Caco-2 (cell line): ENCODE measurements around the gene CDC42EP5. TPM values are rescaled to one million over a fixed set of nuclear protein-coding genes. Genes with fewer than 3 reads are reported as not detected.

Experiments used
- BruUV-seq: library from RNA; stranded (reverse); fragments of 400-500 nt; replicated peaks from 2 replicates; lab custom pipeline; 2021; lab: Mats Ljungman, UMichigan
- CTCF ChIA-PET: fragments of 300-600 bp; sonication (Branson Sonifier 250); formaldehyde crosslinking; loops from one replicate; lab custom pipeline; 2022; ENCODE audit warnings: antibody characterized with exemption; lab: Charles Lee
- POLR2A ChIA-PET: fragments of 300-600 bp; sonication (Branson Sonifier 250); formaldehyde crosslinking; loops from one replicate; lab custom pipeline; 2022; ENCODE audit warnings: antibody characterized with exemption; lab: Charles Lee
- DNase-seq, 2 experiments: peaks; one replicate each; pipeline versions ENCODE4 v3.0.0 to v3.0.0-alpha.2; 2020 to 2022
- H3K27me3 ChIP-seq: replicated peaks from 2 replicates; pipeline ENCODE4 v1.6.0; 2011; ENCODE audit warnings: low read length; ENCODE audit not compliant: control insufficient read depth, insufficient read depth
- H3K36me3 ChIP-seq: 2 replicates; pipeline ENCODE4 v1.5.1; 2011; ENCODE audit warnings: low read length; ENCODE audit not compliant: control insufficient read depth, insufficient read depth
- H3K4me1 ChIP-seq: fragments of 250-450 bp; sonication (Bioruptor Pico); 2 replicates; pipeline ENCODE4 v1.5.1; 2020; ENCODE audit warnings: mild to moderate bottlenecking
- H3K4me3 ChIP-seq: 2 replicates; pipeline ENCODE4 v1.5.1; 2011; ENCODE audit warnings: low read depth, mild to moderate bottlenecking, control low read depth, low read length
- H3K9me3 ChIP-seq: fragments of 250-450 bp; sonication (Bioruptor Pico); 2 replicates; pipeline ENCODE4 v1.5.1; 2020; ENCODE audit warnings: mild to moderate bottlenecking, moderate library complexity
- H3K27ac Mint-ChIP-seq: one replicate; pipeline ENCODE4 v1.8.0; 2022; ENCODE audit warnings: mixed read lengths; ENCODE audit not compliant: unreplicated experiment
- H3K27me3 Mint-ChIP-seq: one replicate; pipeline ENCODE4 v1.8.0; 2022; ENCODE audit warnings: mixed read lengths; ENCODE audit not compliant: insufficient read depth, unreplicated experiment
- H3K36me3 Mint-ChIP-seq: one replicate; pipeline ENCODE4 v1.8.0; 2022; ENCODE audit warnings: mild to moderate bottlenecking, mixed read lengths; ENCODE audit not compliant: insufficient read depth, unreplicated experiment
- H3K4me1 Mint-ChIP-seq: one replicate; pipeline ENCODE4 v1.8.0; 2022; ENCODE audit warnings: low read depth, mixed read lengths; ENCODE audit not compliant: unreplicated experiment
- H3K4me3 Mint-ChIP-seq: one replicate; pipeline ENCODE4 v1.8.0; 2022; ENCODE audit warnings: mild to moderate bottlenecking, moderate library complexity, mixed read lengths; ENCODE audit not compliant: unreplicated experiment
- H3K9me3 Mint-ChIP-seq: one replicate; pipeline ENCODE4 v1.8.0; 2022; ENCODE audit warnings: mixed read lengths; ENCODE audit not compliant: unreplicated experiment
- CTCF ChIP-seq, 2 experiments: fragments of 200-600 bp in 1 of 2; IDR thresholded peaks; 1 replicate in 1 of 2; 2 replicates in 1 of 2; pipeline versions ENCODE4 v1.5.1 to v1.8.0; 2011 to 2022; ENCODE audit warnings: antibody characterized with exemption in 1 of 2, control low read depth in 1 of 2, inconsistent platforms in 1 of 2, low read depth in 1 of 2, low read length in 1 of 2, mild to moderate bottlenecking in 1 of 2, moderate library complexity in 1 of 2; ENCODE audit not compliant: insufficient read depth in 1 of 2, severe bottlenecking in 1 of 2, unreplicated experiment in 1 of 2
- intact Hi-C: fragments of 100-400 bp; cut with micrococcal nuclease; formaldehyde crosslinking; loops from one replicate; pipeline ENCODE4 v1.10.0; 2022; ENCODE audit not compliant: unreplicated experiment
- total RNA-seq: library from RNA; stranded (reverse); gene quantifications from 2 replicates; pipeline ENCODE4 v1.2.3, GENCODE V29; 2022

The CDC42EP5 gene
- total RNA-seq, 1 experiment from 2014 or later: 8.6 TPM

- BruUV-seq: no TSS peak
- intact Hi-C loops: no loop called here
- Mint-ChIP-seq H3K4me1 (peaks cover 23% of the 10 kb centered on the region), H3K4me3 (no peak overlapping the region), H3K9me3 (no peaks in the 10 kb centered on the region), H3K36me3 (no peaks in the 10 kb centered on the region), H3K27ac (no peak overlapping the region), H3K27me3 (peaks cover 3% of the 10 kb centered on the region)
- Histone ChIP-seq H3K4me1 (peaks cover 16% of the 10 kb centered on the region), H3K4me3 (no peak overlapping the region), H3K9me3 (no peaks in the 10 kb centered on the region), H3K36me3 (no peaks in the 10 kb centered on the region), H3K27me3 (no peaks in the 10 kb centered on the region)
- no peak for TF ChIP-seq CTCF (IDR thresholded peaks at IDR 0.05; ENCODE audit: insufficient read depth in 1 of 2, low read depth in 1 of 2, low read length in 1 of 2, severe bottlenecking in 1 of 2, unreplicated experiment in 1 of 2)
- no peak for DNase-seq
- CTCF ChIA-PET: no interaction called here
- POLR2A ChIA-PET: no interaction called here
Observed at GRCh38 chr19:54475706-54476105, 2.6 kb upstream of the CDC42EP5 start.

DNA sequence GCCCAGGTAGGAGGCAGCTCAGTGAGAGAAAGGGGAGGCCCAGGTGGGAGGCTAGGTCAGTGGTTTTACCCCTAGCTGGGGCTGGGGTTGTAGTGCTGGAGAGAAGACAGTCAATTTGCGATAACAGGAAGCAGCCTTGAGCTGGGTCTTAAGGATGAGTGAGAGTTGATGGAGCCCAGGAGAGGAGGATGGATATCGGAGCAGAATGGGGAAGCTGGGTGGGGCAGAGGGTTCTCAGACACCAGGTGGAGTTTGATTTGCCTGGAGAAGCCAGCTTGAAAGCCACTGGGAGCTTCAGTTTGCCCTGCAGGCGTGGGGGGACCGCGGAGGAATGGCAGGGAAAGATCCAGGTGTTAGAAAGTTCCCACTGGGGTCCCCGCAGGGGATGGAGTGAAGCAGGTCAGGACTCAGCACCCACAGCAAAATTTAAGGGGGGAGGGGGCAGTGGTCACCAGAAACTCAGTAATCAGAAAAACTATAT lies 836 bp upstream of the CDC42EP5 start:
- Histone ChIP-seq H3K4me3 (no peak overlapping the region), H3K4me1 (peaks cover 21% of the 10 kb centered on the region), H3K9me3 (no peaks in the 10 kb centered on the region), H3K27me3 (no peaks in the 10 kb centered on the region), H3K36me3 (no peaks in the 10 kb centered on the region)
- H3K27ac Mint-ChIP-seq: peak overlapping the region; percentile 26
- intact Hi-C loops: no loop called here
- TF ChIP-seq CTCF (IDR thresholded peaks at IDR 0.05; ENCODE audit: insufficient read depth in 1 of 2, low read depth in 1 of 2, low read length in 1 of 2, severe bottlenecking in 1 of 2, unreplicated experiment in 1 of 2): no peak
- H3K9me3 Mint-ChIP-seq: no peaks in the 10 kb centered on the region
- H3K4me1 Mint-ChIP-seq: peaks cover 37% of the 10 kb centered on the region
- H3K4me3 Mint-ChIP-seq: no peak overlapping the region
- H3K27me3 Mint-ChIP-seq: peaks cover 2% of the 10 kb centered on the region
- no peaks in the 10 kb centered on the region for H3K36me3 Mint-ChIP-seq
- BruUV-seq: no TSS peak
- no peak for DNase-seq
- ChIA-PET CTCF (interaction anchor here (1.1 kb wide), 1 partner anchor 43 kb away, joined by 4 read pairs; no protein-coding TSS in a partner anchor), POLR2A (interaction anchor here (1.1 kb wide), 1 partner anchor 493 kb away, joined by 3 read pairs; the partner anchor contains the start of gene NLRP2)

GRCh38 chr19:54470991-54471782 lies 1.9 kb downstream of the CDC42EP5 start:
- no TSS peak for BruUV-seq
- CTCF ChIA-PET: no interaction called here
- peak overlapping the region; percentile 89 for H3K4me3 Mint-ChIP-seq
- no peak for TF ChIP-seq CTCF (IDR thresholded peaks at IDR 0.05; ENCODE audit: insufficient read depth in 1 of 2, low read depth in 1 of 2, low read length in 1 of 2, severe bottlenecking in 1 of 2, unreplicated experiment in 1 of 2)
- POLR2A ChIA-PET: no interaction called here
- H3K27me3 Mint-ChIP-seq: peaks cover 2% of the 10 kb centered on the region
- Histone ChIP-seq H3K9me3 (no peaks in the 10 kb centered on the region), H3K4me1 (peaks cover 16% of the 10 kb centered on the region), H3K36me3 (no peaks in the 10 kb centered on the region), H3K4me3 (peak overlapping the region; percentile 45), H3K27me3 (no peaks in the 10 kb centered on the region)
- H3K4me1 Mint-ChIP-seq: peaks cover 28% of the 10 kb centered on the region
- intact Hi-C loops: no loop called here
- no peaks in the 10 kb centered on the region for H3K9me3 Mint-ChIP-seq
- H3K27ac Mint-ChIP-seq: peak overlapping the region; percentile 36
- H3K36me3 Mint-ChIP-seq: no peaks in the 10 kb centered on the region
- peak in 1 of 2 experiments; percentile 52 for DNase-seq
